Chondrocyte (in vitro differentiated cells): ENCODE data around the gene CCNQ. TPM values are rescaled to one million over a fixed set of nuclear protein-coding genes. Genes with fewer than 3 reads are reported as not detected.

Experiments
- DNase-seq: peaks from one replicate; pipeline ENCODE4 v3.0.0; 2021; ENCODE audit warnings: mixed read lengths, low spot score
- H3K27ac Mint-ChIP-seq: one replicate; pipeline ENCODE4 v1.8.0; 2021; ENCODE audit warnings: mild to moderate bottlenecking, moderate library complexity, mixed read lengths; ENCODE audit not compliant: unreplicated experiment
- H3K27me3 Mint-ChIP-seq: 2 replicates; pipeline ENCODE4 v1.8.0; 2021; ENCODE audit warnings: low read depth, mixed read lengths
- H3K36me3 Mint-ChIP-seq: 2 replicates; pipeline ENCODE4 v1.8.0; 2021; ENCODE audit warnings: low read depth, mixed read lengths
- H3K4me1 Mint-ChIP-seq: 2 replicates; pipeline ENCODE4 v1.8.0; 2021; ENCODE audit warnings: low read depth, mild to moderate bottlenecking, mixed read lengths
- H3K4me3 Mint-ChIP-seq: one replicate; pipeline ENCODE4 v1.8.0; 2021; ENCODE audit warnings: mild to moderate bottlenecking, moderate library complexity, mixed read lengths; ENCODE audit not compliant: unreplicated experiment
- H3K9me3 Mint-ChIP-seq: 2 replicates; pipeline ENCODE4 v1.8.0; 2021; ENCODE audit warnings: low read depth, mixed read lengths
- total RNA-seq: library from RNA; stranded (reverse); gene quantifications from 3 replicates; pipeline ENCODE4 v1.2.1, GENCODE V29; 2021
- TF ChIP-seq, protein P1 (sequence below): fragments of 200-600 bp; sonication (generic); IDR thresholded peaks from 2 replicates; pipeline ENCODE4 v1.5.0; 2021; ENCODE audit warnings: antibody characterized with exemption, mild to moderate bottlenecking, moderate library complexity

CCNQ gene
- total RNA-seq, 1 donor from 2014 or later: 17.2 TPM

DNA sequence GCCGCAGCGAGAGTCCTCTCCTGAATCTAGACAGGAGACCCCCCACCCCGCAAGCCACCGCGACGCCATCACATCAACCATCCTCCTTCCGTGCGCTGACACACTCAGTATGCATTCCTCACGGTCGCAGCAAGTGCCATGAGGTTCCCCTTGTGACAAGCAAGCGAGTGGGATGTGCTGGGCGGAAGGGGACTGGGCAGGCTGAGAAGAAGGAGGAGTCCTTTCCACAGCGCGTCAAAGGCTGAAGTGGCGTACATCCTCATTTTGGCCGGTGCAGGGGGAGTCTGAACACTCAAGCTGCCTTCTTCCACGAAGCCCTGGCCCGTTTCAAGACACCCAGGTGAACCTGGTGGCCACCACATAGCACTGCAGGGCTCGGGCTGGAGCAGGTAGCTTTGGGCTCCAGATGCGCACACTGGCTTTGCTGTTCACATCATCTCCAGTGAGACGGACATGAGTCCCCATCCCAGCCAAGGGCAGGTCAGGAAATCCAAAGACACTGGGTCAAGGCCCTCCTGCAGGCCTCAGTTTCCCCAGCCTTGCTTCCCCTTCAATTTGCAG is 30.4 kb downstream of the CCNQ start:
- Mint-ChIP-seq H3K4me3 (no peak overlapping the region), H3K36me3 (no peaks in the 10 kb centered on the region), H3K9me3 (peaks cover under 1% of the 10 kb centered on the region), H3K27me3 (no peaks in the 10 kb centered on the region), H3K27ac (no peak overlapping the region), H3K4me1 (no peaks in the 10 kb centered on the region)
- TF ChIP-seq, protein P1, sequence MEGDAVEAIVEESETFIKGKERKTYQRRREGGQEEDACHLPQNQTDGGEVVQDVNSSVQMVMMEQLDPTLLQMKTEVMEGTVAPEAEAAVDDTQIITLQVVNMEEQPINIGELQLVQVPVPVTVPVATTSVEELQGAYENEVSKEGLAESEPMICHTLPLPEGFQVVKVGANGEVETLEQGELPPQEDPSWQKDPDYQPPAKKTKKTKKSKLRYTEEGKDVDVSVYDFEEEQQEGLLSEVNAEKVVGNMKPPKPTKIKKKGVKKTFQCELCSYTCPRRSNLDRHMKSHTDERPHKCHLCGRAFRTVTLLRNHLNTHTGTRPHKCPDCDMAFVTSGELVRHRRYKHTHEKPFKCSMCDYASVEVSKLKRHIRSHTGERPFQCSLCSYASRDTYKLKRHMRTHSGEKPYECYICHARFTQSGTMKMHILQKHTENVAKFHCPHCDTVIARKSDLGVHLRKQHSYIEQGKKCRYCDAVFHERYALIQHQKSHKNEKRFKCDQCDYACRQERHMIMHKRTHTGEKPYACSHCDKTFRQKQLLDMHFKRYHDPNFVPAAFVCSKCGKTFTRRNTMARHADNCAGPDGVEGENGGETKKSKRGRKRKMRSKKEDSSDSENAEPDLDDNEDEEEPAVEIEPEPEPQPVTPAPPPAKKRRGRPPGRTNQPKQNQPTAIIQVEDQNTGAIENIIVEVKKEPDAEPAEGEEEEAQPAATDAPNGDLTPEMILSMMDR: no peak
- DNase-seq: no peak

DNA sequence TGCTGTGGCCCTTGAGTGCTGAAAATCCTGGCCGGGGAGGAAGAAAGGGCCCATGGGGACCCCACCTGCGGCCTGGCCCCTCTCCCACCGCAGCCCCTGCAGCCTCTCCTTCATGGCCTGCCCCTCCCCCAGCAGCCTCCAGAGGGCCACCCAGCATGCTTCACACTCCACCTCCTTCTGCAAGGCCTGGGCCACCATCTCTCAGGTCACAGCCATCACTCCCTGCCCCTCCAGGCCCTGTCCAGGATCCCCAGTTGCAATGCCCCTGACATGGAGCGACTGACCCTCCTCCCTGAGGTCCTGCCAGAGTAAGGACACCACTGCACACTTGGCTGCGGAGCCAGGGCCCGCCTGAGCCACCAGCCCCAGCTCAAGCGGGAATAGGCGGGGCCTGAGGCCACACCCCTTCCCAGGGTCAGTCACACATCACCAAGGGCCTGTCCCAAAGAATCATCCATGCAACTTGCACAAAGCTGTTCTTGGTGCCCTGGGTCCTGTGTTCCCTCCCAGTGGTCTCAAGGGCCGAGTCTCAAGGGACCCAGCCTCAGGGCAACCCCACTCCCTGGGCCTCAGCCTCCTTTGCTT is 32.9 kb downstream of the CCNQ start:
- Mint-ChIP-seq H3K27ac (no peak overlapping the region), H3K9me3 (peaks cover 5% of the 10 kb centered on the region)

DNA sequence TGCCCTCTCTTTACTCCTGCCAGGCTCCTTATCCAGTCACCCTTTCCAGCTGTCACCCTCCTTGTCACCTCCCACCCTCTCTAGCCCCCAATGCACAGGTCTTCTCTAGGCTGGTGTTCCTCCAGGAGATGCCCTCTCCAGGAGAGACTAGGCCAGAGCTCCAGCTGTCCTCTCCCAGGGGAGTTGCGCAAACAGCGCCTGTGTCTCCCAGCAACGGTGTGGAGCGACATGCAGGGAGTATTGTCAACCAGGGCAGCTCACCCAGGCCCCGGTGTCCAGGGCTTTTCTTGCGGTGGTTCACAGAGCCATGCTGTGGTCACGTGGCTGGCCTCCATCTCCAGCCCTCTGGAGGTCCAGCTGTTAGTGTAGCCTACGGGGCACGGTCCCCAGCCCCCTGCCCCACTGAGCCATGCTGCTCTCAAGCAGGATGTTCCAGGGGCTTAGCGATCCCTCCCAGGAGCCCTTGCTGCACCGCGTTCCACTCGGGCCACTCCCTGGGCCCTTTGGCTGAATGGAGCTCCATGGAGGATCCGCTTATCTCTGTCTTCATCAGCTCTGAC is 34.8 kb downstream of the CCNQ start:
- Mint-ChIP-seq H3K27ac (no peak overlapping the region), H3K36me3 (no peaks in the 10 kb centered on the region), H3K9me3 (peaks cover 5% of the 10 kb centered on the region), H3K27me3 (no peaks in the 10 kb centered on the region), H3K4me1 (no peaks in the 10 kb centered on the region), H3K4me3 (no peak overlapping the region)
- TF ChIP-seq, protein P1: no peak
- no peak for DNase-seq

More for the DNA sequence above, 32.9 kb downstream of the CCNQ start:
- Mint-ChIP-seq H3K4me3 (no peak overlapping the region), H3K4me1 (no peaks in the 10 kb centered on the region), H3K36me3 (no peaks in the 10 kb centered on the region), H3K27me3 (no peaks in the 10 kb centered on the region)
- no peak for DNase-seq
- TF ChIP-seq, protein P1: no peak

DNA sequence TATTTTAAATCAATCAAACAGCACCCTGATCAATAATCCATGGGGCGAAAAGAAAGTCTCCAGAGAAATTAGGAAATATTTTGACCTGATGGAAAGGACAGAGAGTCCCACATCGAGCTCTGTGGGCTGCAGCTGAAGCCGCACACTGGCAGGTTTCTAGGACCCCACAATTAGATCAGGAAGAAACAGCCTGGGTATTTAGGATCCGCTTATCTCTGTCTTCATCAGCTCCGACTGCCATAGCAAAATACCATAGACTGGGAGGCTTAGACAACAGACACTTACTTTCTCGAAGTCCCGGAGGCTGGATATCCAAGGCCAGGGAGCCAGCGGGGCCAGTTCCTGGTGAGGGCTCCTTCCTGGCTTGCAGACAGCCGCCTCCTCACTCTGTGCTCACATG is 36.4 kb downstream of the CCNQ start:
- Mint-ChIP-seq H3K4me1 (no peaks in the 10 kb centered on the region), H3K9me3 (peaks cover 5% of the 10 kb centered on the region), H3K27me3 (no peaks in the 10 kb centered on the region), H3K36me3 (no peaks in the 10 kb centered on the region), H3K4me3 (no peak overlapping the region), H3K27ac (no peak overlapping the region)
- no peak for DNase-seq
- TF ChIP-seq, protein P1: no peak

DNA sequence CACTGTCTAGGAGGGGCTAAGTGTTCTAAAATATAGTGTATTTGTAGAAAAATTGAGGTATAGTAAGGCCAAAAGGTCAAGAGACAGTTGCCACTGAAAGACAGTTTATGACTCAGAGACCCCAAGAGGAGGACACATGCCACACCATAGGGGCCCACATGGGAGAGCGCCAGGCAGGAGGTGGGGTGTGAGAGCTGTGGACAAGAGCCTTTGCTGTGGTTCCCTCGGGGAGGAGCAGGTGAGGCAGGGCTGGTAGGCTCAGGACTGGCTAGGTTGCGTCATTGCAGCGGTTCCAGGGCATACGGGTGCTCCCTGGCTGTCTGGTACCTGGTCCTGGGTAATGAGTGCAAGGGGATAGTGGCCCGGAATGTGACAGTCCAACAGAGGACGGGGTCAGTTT is 37.6 kb downstream of the CCNQ start:
- TF ChIP-seq, protein P1: no peak
- H3K9me3 Mint-ChIP-seq: peaks cover 5% of the 10 kb centered on the region
- H3K27ac Mint-ChIP-seq: no peak overlapping the region
- no peaks in the 10 kb centered on the region for H3K27me3 Mint-ChIP-seq
- H3K36me3 Mint-ChIP-seq: no peaks in the 10 kb centered on the region
- DNase-seq: no peak
- no peak overlapping the region for H3K4me3 Mint-ChIP-seq
- H3K4me1 Mint-ChIP-seq: no peaks in the 10 kb centered on the region
